ENCODE data around the gene USH2A. TPM values are rescaled to one million over a fixed set of nuclear protein-coding genes. Genes with fewer than 3 reads are reported as not detected.

USH2A gene
- total RNA-seq, 1 donor from 2014 or later = not detected

DNA sequence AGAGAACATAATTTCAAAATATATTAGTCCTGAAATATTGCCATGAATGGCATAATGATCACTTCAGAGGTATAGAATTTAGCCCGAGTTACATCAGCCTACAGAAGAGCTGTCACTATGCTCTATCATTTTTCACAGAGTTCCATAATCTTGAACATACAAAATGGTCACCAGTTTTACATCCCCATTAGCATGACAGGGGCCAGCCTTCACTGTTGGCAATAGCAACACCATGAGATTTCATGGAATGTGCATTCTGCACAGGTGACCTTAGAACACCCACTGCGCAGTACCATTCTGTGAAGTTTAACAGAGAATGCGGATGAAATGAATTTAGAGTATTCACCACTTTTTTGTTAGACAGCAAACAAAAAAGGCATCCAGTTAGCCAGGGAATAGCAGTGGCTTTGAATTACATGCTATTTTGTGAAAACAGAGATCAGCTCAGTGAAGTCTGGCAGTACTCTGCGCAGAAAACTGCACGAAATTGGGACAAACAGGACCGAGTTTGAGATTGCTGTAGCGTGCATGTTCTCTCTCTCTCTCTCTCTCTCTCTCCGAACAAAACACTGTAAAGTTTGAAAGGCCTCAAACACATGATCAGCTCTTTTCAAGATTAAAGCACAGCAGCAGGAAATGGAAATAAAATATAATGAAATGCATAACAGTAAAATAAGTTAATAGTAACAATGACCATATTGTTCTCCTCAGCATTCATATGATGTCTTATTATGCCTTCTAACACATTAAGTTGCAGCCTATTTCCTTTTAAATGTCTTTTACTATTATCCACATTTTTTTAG is 349.3 kb downstream of the USH2A start:
- no peak for DNase-seq (ENCODE audit: low read depth)
- no peak overlapping the region for H3K4me3 ChIP-seq (ENCODE audit: low read depth, low read length)
- TF ChIP-seq, protein P1, sequence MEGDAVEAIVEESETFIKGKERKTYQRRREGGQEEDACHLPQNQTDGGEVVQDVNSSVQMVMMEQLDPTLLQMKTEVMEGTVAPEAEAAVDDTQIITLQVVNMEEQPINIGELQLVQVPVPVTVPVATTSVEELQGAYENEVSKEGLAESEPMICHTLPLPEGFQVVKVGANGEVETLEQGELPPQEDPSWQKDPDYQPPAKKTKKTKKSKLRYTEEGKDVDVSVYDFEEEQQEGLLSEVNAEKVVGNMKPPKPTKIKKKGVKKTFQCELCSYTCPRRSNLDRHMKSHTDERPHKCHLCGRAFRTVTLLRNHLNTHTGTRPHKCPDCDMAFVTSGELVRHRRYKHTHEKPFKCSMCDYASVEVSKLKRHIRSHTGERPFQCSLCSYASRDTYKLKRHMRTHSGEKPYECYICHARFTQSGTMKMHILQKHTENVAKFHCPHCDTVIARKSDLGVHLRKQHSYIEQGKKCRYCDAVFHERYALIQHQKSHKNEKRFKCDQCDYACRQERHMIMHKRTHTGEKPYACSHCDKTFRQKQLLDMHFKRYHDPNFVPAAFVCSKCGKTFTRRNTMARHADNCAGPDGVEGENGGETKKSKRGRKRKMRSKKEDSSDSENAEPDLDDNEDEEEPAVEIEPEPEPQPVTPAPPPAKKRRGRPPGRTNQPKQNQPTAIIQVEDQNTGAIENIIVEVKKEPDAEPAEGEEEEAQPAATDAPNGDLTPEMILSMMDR (conservative IDR thresholded peaks at IDR 0.05; ENCODE audit: low read depth, low read length) = no peak

DNA sequence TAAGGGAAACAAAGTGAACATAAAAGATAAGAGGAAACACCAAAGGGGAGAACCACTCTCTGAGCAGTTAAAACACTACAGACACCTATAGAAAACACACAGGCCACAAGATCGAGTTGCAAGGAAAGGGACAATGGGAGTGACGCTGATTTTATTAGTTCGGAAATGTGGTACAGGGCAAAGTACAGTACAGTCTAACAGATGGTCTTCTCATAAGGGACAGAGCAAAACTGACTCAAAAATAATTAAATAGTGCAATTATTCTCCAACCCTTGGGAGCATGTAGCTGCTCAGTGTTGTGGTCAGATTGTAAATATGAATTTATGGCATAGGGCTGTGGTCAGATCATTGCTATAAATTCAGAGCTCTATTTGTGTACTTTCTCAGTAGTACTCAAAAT is 352.0 kb downstream of the USH2A start:
- no peak for DNase-seq (ENCODE audit: low read depth)
- H3K4me3 ChIP-seq (ENCODE audit: low read depth, low read length) = no peak overlapping the region
- TF ChIP-seq, protein P1 (conservative IDR thresholded peaks at IDR 0.05; ENCODE audit: low read depth, low read length) = no peak

DNA sequence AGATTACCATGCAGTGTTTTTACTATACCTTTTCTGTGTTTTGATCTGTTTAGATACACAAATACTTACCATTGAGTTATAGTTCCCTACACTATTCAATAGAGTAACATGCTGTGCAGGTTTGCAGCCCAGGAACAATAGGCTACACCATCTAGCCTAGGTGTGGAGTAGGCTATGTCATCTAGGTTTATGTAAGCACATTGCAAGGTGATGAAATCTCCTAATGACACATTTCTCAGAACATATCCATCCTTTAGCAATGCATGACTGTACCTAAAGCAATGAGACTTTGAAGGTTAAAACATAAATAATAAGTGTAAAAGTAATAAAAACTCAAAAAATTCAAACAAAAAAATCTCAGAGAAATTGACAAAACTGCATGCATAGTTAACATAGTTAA is 358.6 kb downstream of the USH2A start:
- TF ChIP-seq, protein P1 (conservative IDR thresholded peaks at IDR 0.05; ENCODE audit: low read depth, low read length) = no peak
- no peak overlapping the region for H3K4me3 ChIP-seq (ENCODE audit: low read depth, low read length)
- no peak for DNase-seq (ENCODE audit: low read depth)

DNA sequence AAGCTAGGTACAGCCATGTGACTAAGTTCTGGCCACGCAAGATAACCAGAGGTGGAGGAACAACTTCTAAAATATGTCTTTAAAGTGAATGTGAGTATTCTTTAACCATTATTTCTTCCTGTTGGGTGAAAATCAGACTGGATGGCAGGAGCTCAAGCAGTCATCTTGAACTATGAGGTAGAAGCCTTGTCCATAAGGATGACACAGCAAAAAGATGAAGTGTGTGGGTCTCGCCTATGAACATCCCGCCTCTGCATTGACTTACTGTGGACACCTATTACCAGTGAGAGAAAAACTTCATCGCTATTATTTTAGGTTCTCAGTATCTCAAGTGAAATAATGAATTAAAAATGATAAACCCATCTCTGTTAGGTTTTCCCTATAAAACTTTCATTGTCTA is 365.3 kb downstream of the USH2A start:
- H3K4me3 ChIP-seq (ENCODE audit: low read depth, low read length) = no peak overlapping the region
- DNase-seq (ENCODE audit: low read depth) = no peak
- TF ChIP-seq, protein P1 (conservative IDR thresholded peaks at IDR 0.05; ENCODE audit: low read depth, low read length) = no peak

DNA sequence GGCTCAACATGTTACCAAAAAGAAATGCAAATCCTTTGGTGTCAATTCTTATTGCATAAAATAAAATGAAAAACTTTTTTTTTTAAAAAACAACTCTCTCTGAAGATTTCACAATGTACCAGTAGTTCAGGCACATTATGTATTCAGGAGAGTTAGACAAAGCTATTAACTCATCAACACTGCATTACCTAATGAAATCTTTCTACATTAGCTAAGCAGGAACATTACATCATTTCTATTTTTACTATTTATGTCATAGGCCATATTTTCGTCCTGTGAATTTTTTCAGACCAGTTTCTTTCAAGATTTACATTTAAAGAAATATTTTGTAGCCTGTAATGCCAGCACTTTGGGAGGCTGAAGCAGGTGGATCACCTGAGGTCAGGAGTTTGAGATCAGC is 366.2 kb downstream of the USH2A start:
- TF ChIP-seq, protein P1 (conservative IDR thresholded peaks at IDR 0.05; ENCODE audit: low read depth, low read length) = no peak
- H3K4me3 ChIP-seq (ENCODE audit: low read depth, low read length) = no peak overlapping the region
- DNase-seq (ENCODE audit: low read depth) = no peak

DNA sequence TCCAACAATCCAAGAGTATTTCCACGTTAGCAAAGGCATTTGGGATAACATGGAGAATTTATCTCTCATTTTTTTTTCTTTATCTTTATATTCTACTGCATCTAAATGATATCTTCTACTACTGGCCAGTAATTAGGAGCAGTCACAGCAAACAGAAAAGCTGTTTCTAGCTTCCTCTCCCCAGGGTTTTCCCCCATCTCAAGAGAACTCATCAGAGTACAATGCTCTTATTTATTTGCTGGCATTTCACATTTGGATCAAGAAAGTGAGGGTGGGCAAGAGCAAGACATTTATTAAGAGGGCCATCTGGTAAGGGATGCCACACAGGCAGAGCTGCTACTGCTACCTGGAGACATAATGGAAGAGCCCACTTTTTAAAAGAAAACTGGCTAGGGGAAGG is 368.2 kb downstream of the USH2A start:
- TF ChIP-seq, protein P1 (conservative IDR thresholded peaks at IDR 0.05; ENCODE audit: low read depth, low read length) = no peak
- no peak for DNase-seq (ENCODE audit: low read depth)
- no peak overlapping the region for H3K4me3 ChIP-seq (ENCODE audit: low read depth, low read length)

DNA sequence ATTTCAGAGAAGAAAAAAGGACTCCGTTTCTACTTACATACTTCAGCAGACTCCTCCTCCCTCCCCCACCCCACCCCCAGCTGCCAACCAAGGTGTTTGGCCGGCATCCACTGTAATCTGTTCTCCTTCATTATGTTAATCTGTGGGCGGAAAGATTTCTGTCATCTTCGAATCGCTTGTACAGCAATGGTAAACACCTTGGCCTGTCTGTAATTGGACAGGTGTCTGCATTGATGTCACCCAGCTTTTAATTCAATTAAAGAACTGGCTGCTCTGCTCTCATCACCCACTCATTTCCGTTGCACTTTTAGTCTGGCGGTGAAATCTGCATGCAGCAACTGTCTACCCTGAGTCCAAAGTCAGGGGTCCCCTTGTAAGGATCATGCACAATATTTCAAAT is 368.6 kb downstream of the USH2A start:
- TF ChIP-seq, protein P1 (conservative IDR thresholded peaks at IDR 0.05; ENCODE audit: low read depth, low read length) = no peak
- DNase-seq (ENCODE audit: low read depth) = no peak
- no peak overlapping the region for H3K4me3 ChIP-seq (ENCODE audit: low read depth, low read length)

All from epithelial cell of proximal tubule (primary cell).